ENCODE measurements around the gene KHDRBS2.

GRCh38 chr6:61835237-61835636, 450.8 kb downstream of the KHDRBS2 start:
- TF ChIP-seq CTCF (IDR thresholded peaks at IDR 0.05; ENCODE audit: insufficient read depth, low read length, poor library complexity, severe bottlenecking) (no peak), EZH2phosphoT487 (conservative IDR thresholded peaks at IDR 0.05; ENCODE audit: low read length) (no peak)
